ENCODE measurements around the gene BCDIN3D. TPM values are rescaled to one million over a fixed set of nuclear protein-coding genes. Genes with fewer than 3 reads are reported as not detected.

Gene BCDIN3D
- total RNA-seq, 1 experiment from 2014 or later = 4.8 TPM

- ChIA-PET CTCF (interaction anchor here (0.5 kb wide), 1 partner anchor 417 kb away, joined by 3 read pairs; no protein-coding TSS in a partner anchor), POLR2A (no interaction called here)
- no TSS peak for BruUV-seq (replicated peaks)
- in situ Hi-C loops (cut with HindIII; ENCODE audit: low pct_unique_long_range_greater_than_20kb, low sequenced_read_pairs) = no loop called here
- Histone ChIP-seq H3K4me1 (ENCODE audit: control insufficient read depth, insufficient read depth, low read length) (no peaks in the 10 kb centered on the region; the same call in 1 of the 2 replicates), H3K9me3 (ENCODE audit: control insufficient read depth, insufficient read depth, low read depth, low read length) (no peaks in the 10 kb centered on the region), H3K27me3 (ENCODE audit: control insufficient read depth, insufficient read depth, low read length) (no peaks in the 10 kb centered on the region), H3K36me3 (ENCODE audit: control insufficient read depth, insufficient read depth, low read length) (no peaks in the 10 kb centered on the region), H3K27ac (ENCODE audit: low read length) (no peak overlapping the region), H3K4me3 (ENCODE audit: low read depth in 2 of 2, low read length in 2 of 2) (no peak overlapping the region)
- DNase-seq (ENCODE audit: low read depth, low spot score) (no peak), ATAC-seq (no peak)
- intact Hi-C loops (cut with micrococcal nuclease; ENCODE audit: unreplicated experiment) = no loop called here
- no peak for TF ChIP-seq TCF7L2 (IDR thresholded peaks at IDR 0.05; ENCODE audit: low read depth, low read length)
Observed at GRCh38 chr12:49891476-49891875, 48.6 kb upstream of the BCDIN3D start.

- H3K4me1 ChIP-seq (ENCODE audit: control insufficient read depth, insufficient read depth, low read length) = no peaks in the 10 kb centered on the region; the same call in 1 of the 2 replicates
- TF ChIP-seq, protein P1, sequence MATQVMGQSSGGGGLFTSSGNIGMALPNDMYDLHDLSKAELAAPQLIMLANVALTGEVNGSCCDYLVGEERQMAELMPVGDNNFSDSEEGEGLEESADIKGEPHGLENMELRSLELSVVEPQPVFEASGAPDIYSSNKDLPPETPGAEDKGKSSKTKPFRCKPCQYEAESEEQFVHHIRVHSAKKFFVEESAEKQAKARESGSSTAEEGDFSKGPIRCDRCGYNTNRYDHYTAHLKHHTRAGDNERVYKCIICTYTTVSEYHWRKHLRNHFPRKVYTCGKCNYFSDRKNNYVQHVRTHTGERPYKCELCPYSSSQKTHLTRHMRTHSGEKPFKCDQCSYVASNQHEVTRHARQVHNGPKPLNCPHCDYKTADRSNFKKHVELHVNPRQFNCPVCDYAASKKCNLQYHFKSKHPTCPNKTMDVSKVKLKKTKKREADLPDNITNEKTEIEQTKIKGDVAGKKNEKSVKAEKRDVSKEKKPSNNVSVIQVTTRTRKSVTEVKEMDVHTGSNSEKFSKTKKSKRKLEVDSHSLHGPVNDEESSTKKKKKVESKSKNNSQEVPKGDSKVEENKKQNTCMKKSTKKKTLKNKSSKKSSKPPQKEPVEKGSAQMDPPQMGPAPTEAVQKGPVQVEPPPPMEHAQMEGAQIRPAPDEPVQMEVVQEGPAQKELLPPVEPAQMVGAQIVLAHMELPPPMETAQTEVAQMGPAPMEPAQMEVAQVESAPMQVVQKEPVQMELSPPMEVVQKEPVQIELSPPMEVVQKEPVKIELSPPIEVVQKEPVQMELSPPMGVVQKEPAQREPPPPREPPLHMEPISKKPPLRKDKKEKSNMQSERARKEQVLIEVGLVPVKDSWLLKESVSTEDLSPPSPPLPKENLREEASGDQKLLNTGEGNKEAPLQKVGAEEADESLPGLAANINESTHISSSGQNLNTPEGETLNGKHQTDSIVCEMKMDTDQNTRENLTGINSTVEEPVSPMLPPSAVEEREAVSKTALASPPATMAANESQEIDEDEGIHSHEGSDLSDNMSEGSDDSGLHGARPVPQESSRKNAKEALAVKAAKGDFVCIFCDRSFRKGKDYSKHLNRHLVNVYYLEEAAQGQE (IDR thresholded peaks at IDR 0.05; ENCODE audit: insufficient read depth in 1 of 2, low read depth in 2 of 2, low read length in 1 of 2) = no peak
- TF ChIP-seq TCF7L2 (IDR thresholded peaks at IDR 0.05; ENCODE audit: low read depth, low read length) = no peak
- TF ChIP-seq POLR2AphosphoS5 (IDR thresholded peaks at IDR 0.05; ENCODE audit: low read depth, low read length) = no peak
- TF ChIP-seq, protein P2, sequence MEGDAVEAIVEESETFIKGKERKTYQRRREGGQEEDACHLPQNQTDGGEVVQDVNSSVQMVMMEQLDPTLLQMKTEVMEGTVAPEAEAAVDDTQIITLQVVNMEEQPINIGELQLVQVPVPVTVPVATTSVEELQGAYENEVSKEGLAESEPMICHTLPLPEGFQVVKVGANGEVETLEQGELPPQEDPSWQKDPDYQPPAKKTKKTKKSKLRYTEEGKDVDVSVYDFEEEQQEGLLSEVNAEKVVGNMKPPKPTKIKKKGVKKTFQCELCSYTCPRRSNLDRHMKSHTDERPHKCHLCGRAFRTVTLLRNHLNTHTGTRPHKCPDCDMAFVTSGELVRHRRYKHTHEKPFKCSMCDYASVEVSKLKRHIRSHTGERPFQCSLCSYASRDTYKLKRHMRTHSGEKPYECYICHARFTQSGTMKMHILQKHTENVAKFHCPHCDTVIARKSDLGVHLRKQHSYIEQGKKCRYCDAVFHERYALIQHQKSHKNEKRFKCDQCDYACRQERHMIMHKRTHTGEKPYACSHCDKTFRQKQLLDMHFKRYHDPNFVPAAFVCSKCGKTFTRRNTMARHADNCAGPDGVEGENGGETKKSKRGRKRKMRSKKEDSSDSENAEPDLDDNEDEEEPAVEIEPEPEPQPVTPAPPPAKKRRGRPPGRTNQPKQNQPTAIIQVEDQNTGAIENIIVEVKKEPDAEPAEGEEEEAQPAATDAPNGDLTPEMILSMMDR (IDR thresholded peaks at IDR 0.05) = no peak
- no peak for TF ChIP-seq SIN3A (IDR thresholded peaks at IDR 0.05; ENCODE audit: borderline replicate concordance, insufficient read depth, low read depth, low read length)
- H3K4me3 ChIP-seq (ENCODE audit: low read depth in 2 of 2, low read length in 2 of 2) = no peak overlapping the region
- ATAC-seq (no peak), DNase-seq (ENCODE audit: low read depth, low spot score) (no peak)
- ChIA-PET CTCF (interaction anchor here (0.5 kb wide), 1 partner anchor 418 kb away, joined by 3 read pairs; no protein-coding TSS in a partner anchor), POLR2A (no interaction called here)
- no peak overlapping the region for H3K27ac ChIP-seq (ENCODE audit: low read length)
- H3K36me3 ChIP-seq (ENCODE audit: control insufficient read depth, insufficient read depth, low read length) = no peaks in the 10 kb centered on the region
- no TSS peak for BruUV-seq (replicated peaks)
- intact Hi-C loops (cut with micrococcal nuclease; ENCODE audit: unreplicated experiment) (no loop called here), in situ Hi-C loops (cut with HindIII; ENCODE audit: low pct_unique_long_range_greater_than_20kb, low sequenced_read_pairs) (no loop called here)
- H3K27me3 ChIP-seq (ENCODE audit: control insufficient read depth, insufficient read depth, low read length) = no peaks in the 10 kb centered on the region
- no peaks in the 10 kb centered on the region for H3K9me3 ChIP-seq (ENCODE audit: control insufficient read depth, insufficient read depth, low read depth, low read length)
Observed at GRCh38 chr12:49891012-49891411, 48.1 kb upstream of the BCDIN3D start.

DNA sequence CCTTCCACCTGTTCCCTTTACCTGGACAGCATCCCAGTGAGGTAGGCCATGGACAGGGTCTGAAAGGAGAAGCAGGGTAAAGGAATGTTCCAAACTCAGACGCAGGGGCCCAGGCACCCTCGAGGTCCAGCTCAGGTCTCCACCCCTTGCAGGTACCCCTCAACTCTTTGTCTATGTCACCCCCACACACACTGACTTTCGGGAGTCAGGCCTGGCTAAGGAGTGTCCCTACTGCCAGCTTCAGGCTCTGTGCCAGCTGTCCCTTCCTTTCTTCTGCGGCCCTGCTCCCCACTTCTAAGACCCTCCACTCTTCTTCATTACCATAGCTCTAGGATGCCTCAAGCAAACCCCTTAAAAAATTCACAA, 47.2 kb upstream of the BCDIN3D start:
- CTCF ChIA-PET = no interaction called here
- intact Hi-C loops (cut with micrococcal nuclease; ENCODE audit: unreplicated experiment) = no loop called here
- Histone ChIP-seq H3K9me3 (ENCODE audit: control insufficient read depth, insufficient read depth, low read depth, low read length) (no peaks in the 10 kb centered on the region), H3K4me3 (ENCODE audit: low read depth in 2 of 2, low read length in 2 of 2) (no peak overlapping the region), H3K36me3 (ENCODE audit: control insufficient read depth, insufficient read depth, low read length) (no peaks in the 10 kb centered on the region), H3K27me3 (ENCODE audit: control insufficient read depth, insufficient read depth, low read length) (no peaks in the 10 kb centered on the region), H3K27ac (ENCODE audit: low read length) (no peak overlapping the region), H3K4me1 (ENCODE audit: control insufficient read depth, insufficient read depth, low read length) (no peaks in the 10 kb centered on the region; the same call in 1 of the 2 replicates)
- in situ Hi-C loops (cut with HindIII; ENCODE audit: low pct_unique_long_range_greater_than_20kb, low sequenced_read_pairs) = no loop called here
- no peak for TF ChIP-seq POLR2AphosphoS5 (IDR thresholded peaks at IDR 0.05; ENCODE audit: low read depth, low read length)
- TF ChIP-seq, protein P2 (IDR thresholded peaks at IDR 0.05) = no peak
- TF ChIP-seq, protein P1 (IDR thresholded peaks at IDR 0.05; ENCODE audit: insufficient read depth in 1 of 2, low read depth in 2 of 2, low read length in 1 of 2) = no peak
- no peak for TF ChIP-seq TCF7L2 (IDR thresholded peaks at IDR 0.05; ENCODE audit: low read depth, low read length)
- TF ChIP-seq SIN3A (IDR thresholded peaks at IDR 0.05; ENCODE audit: borderline replicate concordance, insufficient read depth, low read depth, low read length) = no peak
- no peak for ATAC-seq
- no peak for DNase-seq (ENCODE audit: low read depth, low spot score)
- no TSS peak for BruUV-seq (replicated peaks)
- POLR2A ChIA-PET = no interaction called here

All from Panc1 (cell line).